H1 (cell line): ENCODE measurements around the gene ZNF691. TPM values are rescaled to one million over a fixed set of nuclear protein-coding genes. Genes with fewer than 3 reads are reported as not detected.

Experiments used
- ASH2L ChIP-seq: fragments of 200-600, 300-600 bp; sonication (generic); IDR thresholded peaks from one replicate; pipeline ENCODE4 v1.7.1; 2017; ENCODE audit warnings: low read length
- HDAC6 ChIP-seq: IDR thresholded peaks from one replicate; pipeline ENCODE4 v1.7.1; 2012; ENCODE audit warnings: low read depth, mild to moderate bottlenecking, inconsistent platforms, low read length, moderate library complexity
- JUN ChIP-seq: IDR thresholded peaks from 2 replicates; pipeline ENCODE4 v1.6.1; 2011; ENCODE audit warnings: low read depth, mild to moderate bottlenecking, improper control_type of control experiment, low read length
- KDM5A ChIP-seq: fragments of 200-600 bp; IDR thresholded peaks from 2 replicates; pipeline ENCODE4 v1.7.1; 2012; ENCODE audit warnings: mild to moderate bottlenecking, low read length, inconsistent platforms, mixed read lengths
- PHF8 ChIP-seq: fragments of 200-600 bp; sonication (generic); conservative IDR thresholded peaks from 2 replicates; pipeline ENCODE4 v1.7.1; 2012; ENCODE audit warnings: low read depth, mild to moderate bottlenecking, inconsistent platforms, low read length, moderate library complexity
- RAD21 ChIP-seq, 2 experiments: IDR thresholded peaks in 1 of 2; conservative IDR thresholded peaks in 1 of 2; 2 replicates each; pipeline ENCODE4 v1.6.1; 2011; ENCODE audit warnings: low read depth in 2 of 2, low read length in 2 of 2, improper control_type of control experiment in 1 of 2, inconsistent platforms in 1 of 2, mild to moderate bottlenecking in 1 of 2, moderate library complexity in 1 of 2
- RXRA ChIP-seq: IDR thresholded peaks from 2 replicates; pipeline ENCODE4 v1.6.1; 2011; ENCODE audit warnings: low read depth, mild to moderate bottlenecking, low read length, moderate library complexity; ENCODE audit not compliant: insufficient read depth
- SAP30 ChIP-seq: fragments of 300-600 bp; sonication (generic); IDR thresholded peaks from 2 replicates; pipeline ENCODE4 v1.7.1; 2012; ENCODE audit warnings: low read length, moderate library complexity, mild to moderate bottlenecking, inconsistent platforms; ENCODE audit not compliant: insufficient read depth, insufficient replicate concordance
- TCF12 ChIP-seq: IDR thresholded peaks from 2 replicates; pipeline ENCODE4 v1.6.1; 2011; ENCODE audit warnings: low read depth, mild to moderate bottlenecking, low read length
- polyA plus RNA-seq, 7 experiments: library from polyadenylated mRNA; depleted of rRNA in 3 of 7; stranded (reverse) in 5 of 7; unstranded in 2 of 7; fragments of >200 nt in 5 of 7; fragments of 200-250 nt in 2 of 7; gene quantifications; 1 replicate in 5 of 7; 2 replicates in 1 of 7; 4 replicates in 1 of 7; pipeline versions ENCODE4 v1.2.1 to v1.2.3, GENCODE V29; 2011 to 2013; ENCODE audit warnings: missing spikeins in 2 of 7, mixed read lengths in 2 of 7
- total RNA-seq: library from RNA; stranded (reverse); fragmentation: NEBNext Ultra II Directional; extraction: Animal tissue kit (Norgen Biotek cat#: 25700); gene quantifications from 2 replicates; pipeline ENCODE4 v1.2.1, GENCODE V29; 2021

ZNF691 gene
- total and polyA plus RNA-seq, 2 of the 8 experiments (the other 6 are each of a cell fraction or from before 2014, with no cell fraction given), result 19.5 TPM

DNA sequence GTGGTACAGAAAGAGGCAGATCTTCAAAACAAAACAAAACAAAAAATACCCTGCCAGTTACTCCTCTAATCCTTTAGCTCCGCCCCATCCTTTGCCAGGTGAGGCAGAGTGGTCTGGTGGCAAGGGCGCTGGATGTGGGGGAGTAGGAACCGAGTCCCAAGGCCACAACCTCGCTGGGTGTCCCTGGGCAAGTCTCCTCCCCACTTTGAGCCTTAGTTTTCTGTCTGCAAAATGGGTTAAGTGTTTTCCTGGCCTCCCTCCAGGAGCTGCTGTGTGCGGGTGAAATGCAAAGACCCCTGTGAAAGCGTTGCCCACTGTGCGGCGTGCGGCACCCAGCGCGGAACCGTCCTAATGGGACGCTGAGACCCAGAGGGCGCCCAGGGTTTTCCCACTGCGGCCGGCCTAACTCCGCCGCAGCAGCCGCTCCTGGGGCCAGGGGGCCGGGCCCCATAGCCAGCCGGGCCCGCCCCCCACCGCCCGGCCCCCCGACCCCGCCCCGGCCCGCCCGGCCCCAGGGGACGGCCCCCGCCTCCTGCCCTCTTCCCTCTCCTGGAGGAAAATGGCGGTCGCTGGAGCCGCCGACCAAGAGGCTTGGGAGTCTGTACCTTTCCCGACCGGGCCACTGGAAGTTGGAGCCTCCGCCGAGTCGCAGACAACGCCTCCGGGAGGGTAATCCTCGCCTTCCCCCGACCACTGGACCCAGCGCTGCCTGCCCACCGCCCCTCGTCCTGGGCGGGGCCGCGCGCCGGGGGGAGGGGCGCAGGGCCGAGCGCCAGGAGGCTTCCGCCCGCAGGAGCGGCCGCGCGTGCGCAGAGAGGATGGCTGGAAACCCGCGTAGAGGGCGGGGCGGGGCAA, 29.6 kb upstream of the ZNF691 start, which contains the start of the genes ERMAP and SVBP (continued):
- TF ChIP-seq ASH2L, result peak; percentile 76
- no peak for TF ChIP-seq HDAC6
- no peak for TF ChIP-seq SAP30
- no peak for TF ChIP-seq KDM5A
- peak; percentile 96 for TF ChIP-seq PHF8
- no peak for TF ChIP-seq RXRA
- no peak for TF ChIP-seq TCF12
- no peak for TF ChIP-seq JUN
- no peak for TF ChIP-seq RAD21 (IDR thresholded peaks at IDR 0.05 in 1 of 2, conservative IDR thresholded peaks at IDR 0.05 in 1 of 2; ENCODE audit: low read depth in 2 of 2, low read length in 2 of 2)
